Measurements from ENCODE around the gene SLC9B1. TPM values are rescaled to one million over a fixed set of nuclear protein-coding genes. Genes with fewer than 3 reads are reported as not detected.
A peak's percentile ranks its signal among the peaks of the same experiment; 100 is the strongest.

The SLC9B1 gene
- total and polyA plus RNA-seq, 10 donors, result 0.37 to 5.4 (median 1.7) TPM

DNA sequence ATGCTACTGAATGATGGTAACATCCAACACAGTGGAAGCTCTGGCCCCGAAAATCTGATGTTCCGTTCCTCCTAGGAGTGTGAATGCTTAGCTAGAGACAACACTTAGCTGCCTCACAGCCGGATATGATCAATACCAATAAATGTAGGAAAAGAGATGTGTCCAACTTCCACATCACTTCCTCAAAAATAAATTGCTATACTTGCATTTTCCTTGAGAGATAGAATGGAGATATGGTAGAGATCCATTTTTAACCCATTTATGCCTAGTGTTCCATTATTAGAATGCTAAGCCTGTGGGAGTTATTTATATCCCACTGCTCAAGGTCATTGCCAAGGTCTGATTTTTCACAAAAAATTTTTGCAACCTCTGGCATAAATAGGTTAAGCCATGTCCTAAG lies 5.5 kb upstream of the SLC9B1 start:
- H3K4me1 ChIP-seq, result peaks cover 0 to 7% (median 5%) of the 10 kb centered on the region in 6 donors
- H3K27me3 ChIP-seq (replicated peaks in 1 of 7), result no peaks in the 10 kb centered on the region
- no peak overlapping the region for H3K27ac ChIP-seq
- TF ChIP-seq POLR2A (IDR thresholded peaks at IDR 0.05), result no peak
- TF ChIP-seq, protein P1, sequence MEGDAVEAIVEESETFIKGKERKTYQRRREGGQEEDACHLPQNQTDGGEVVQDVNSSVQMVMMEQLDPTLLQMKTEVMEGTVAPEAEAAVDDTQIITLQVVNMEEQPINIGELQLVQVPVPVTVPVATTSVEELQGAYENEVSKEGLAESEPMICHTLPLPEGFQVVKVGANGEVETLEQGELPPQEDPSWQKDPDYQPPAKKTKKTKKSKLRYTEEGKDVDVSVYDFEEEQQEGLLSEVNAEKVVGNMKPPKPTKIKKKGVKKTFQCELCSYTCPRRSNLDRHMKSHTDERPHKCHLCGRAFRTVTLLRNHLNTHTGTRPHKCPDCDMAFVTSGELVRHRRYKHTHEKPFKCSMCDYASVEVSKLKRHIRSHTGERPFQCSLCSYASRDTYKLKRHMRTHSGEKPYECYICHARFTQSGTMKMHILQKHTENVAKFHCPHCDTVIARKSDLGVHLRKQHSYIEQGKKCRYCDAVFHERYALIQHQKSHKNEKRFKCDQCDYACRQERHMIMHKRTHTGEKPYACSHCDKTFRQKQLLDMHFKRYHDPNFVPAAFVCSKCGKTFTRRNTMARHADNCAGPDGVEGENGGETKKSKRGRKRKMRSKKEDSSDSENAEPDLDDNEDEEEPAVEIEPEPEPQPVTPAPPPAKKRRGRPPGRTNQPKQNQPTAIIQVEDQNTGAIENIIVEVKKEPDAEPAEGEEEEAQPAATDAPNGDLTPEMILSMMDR (IDR thresholded peaks at IDR 0.05 in 8 of 11, conservative IDR thresholded peaks at IDR 0.05 in 3 of 11), result no peak
- TF ChIP-seq POLR2AphosphoS5 (IDR thresholded peaks at IDR 0.05), result no peak
- intact Hi-C loops (cut with DNase I; ENCODE audit: low total_unique reads), result loop anchor here (10.0 kb wide), 1 partner anchor 70 kb away; the partner anchor contains the start of gene BDH2
- no peak overlapping the region for H3K4me3 ChIP-seq
- DNase-seq, result no peak
- H3K36me3 ChIP-seq, result peaks cover 0 to 16% (median 0%) of the 10 kb centered on the region in 6 donors
- H3K9me3 ChIP-seq, result no peaks in the 10 kb centered on the region
- 90 to 96% (median 92%) methylated on average over 3 of the region's 3 CpGs for WGBS, 5 donors

DNA sequence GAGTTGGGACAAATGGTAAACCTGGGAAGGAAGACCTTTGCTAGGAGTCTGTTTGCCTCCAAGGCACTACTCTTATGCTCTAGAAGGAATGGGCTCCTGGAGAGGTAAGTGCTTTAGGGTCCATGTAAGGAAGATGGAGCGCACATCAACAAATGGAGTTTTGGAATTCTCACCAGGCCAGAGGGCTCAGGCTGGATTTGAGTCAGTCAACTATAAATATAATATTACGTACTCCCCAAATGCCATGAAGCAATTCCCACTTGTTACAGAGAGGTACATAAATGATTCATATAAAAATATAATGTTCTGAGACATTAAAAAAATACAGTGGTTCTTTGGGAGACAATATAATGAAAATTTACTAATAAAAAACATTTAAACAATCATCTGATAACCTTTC lies 1.6 kb upstream of the SLC9B1 start:
- DNase-seq, result no peak
- intact Hi-C loops (cut with DNase I; ENCODE audit: low total_unique reads), result loop anchor here (10.0 kb wide), 1 partner anchor 74 kb away; the partner anchor contains the start of gene BDH2
- Histone ChIP-seq H3K27me3 (replicated peaks in 1 of 7) (no peaks in the 10 kb centered on the region), H3K4me3 (no peak overlapping the region), H3K4me1 (peaks cover 3 to 24% (median 19%) of the 10 kb centered on the region in 6 donors), H3K27ac (no peak overlapping the region), H3K36me3 (peaks cover 0 to 3% (median 0%) of the 10 kb centered on the region in 6 donors), H3K9me3 (no peaks in the 10 kb centered on the region)
- WGBS, 5 donors, result 95 to 99% (median 98%) methylated on average over 2 of the region's 2 CpGs
- TF ChIP-seq POLR2A (IDR thresholded peaks at IDR 0.05) (no peak), POLR2AphosphoS5 (IDR thresholded peaks at IDR 0.05) (no peak)
- TF ChIP-seq, protein P1 (IDR thresholded peaks at IDR 0.05 in 8 of 11, conservative IDR thresholded peaks at IDR 0.05 in 3 of 11), result no peak

DNA sequence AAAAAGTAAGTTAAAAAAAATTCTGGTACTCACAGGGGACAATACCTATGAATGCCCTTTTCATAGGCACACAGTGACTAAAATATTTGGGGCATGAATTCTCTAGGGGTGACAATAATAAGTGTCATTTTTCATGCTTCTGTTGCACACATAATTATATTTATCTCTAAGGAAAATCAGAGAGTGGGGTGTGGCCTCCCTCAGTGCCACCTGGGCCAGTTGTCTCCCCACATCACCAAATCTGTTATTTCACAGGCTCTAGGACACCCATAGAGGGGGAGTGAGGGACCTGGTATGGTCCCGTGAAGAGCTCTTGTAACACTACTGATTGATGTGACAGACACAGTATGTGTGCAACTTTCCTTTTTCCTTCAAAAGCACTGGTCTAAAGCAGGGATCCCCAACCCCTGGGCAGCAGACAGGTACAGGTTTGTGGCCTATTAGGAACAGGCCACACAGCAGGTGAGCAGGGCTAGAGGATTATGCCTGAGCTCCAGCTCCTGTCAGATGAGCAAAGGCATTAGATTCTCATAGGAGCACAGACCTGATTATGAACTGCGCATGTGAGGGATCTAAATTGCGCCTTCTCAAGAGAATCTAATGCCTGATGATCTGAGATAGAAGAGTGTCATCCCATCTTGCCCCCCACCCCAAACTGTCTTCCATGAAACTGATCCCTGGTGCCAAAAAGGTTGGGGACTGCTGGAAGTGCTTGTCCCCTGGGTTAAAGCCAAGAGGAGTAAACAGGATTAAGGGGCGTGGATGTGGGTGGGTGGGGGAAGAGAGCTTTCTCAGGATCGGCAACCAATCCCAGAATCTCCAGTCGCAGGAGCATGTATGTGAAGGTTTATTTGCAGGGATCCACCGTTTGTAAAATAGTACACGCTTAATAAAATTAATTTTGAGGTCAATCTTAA lies 856 bp downstream of the SLC9B1 start:
- no peaks in the 10 kb centered on the region for H3K27me3 ChIP-seq (replicated peaks in 1 of 7)
- intact Hi-C loops (cut with DNase I; ENCODE audit: low total_unique reads), result no loop called here
- TF ChIP-seq POLR2A (IDR thresholded peaks at IDR 0.05) (no peak), POLR2AphosphoS5 (IDR thresholded peaks at IDR 0.05) (no peak)
- TF ChIP-seq, protein P1 (IDR thresholded peaks at IDR 0.05 in 8 of 11, conservative IDR thresholded peaks at IDR 0.05 in 3 of 11), result no peak
- DNase-seq, result no peak
- H3K27ac ChIP-seq, result peak overlapping the region; percentile 81 to 94 (median 88)
- WGBS, 5 donors, result 48 to 56% (median 51%) methylated on average over 8 of the region's 8 CpGs
- H3K4me3 ChIP-seq, result peak overlapping the region; percentile 32 to 71 (median 46)
- H3K36me3 ChIP-seq, result no peaks in the 10 kb centered on the region
- peaks cover 3 to 24% (median 19%) of the 10 kb centered on the region in 6 donors for H3K4me1 ChIP-seq
- H3K9me3 ChIP-seq, result no peaks in the 10 kb centered on the region

DNA sequence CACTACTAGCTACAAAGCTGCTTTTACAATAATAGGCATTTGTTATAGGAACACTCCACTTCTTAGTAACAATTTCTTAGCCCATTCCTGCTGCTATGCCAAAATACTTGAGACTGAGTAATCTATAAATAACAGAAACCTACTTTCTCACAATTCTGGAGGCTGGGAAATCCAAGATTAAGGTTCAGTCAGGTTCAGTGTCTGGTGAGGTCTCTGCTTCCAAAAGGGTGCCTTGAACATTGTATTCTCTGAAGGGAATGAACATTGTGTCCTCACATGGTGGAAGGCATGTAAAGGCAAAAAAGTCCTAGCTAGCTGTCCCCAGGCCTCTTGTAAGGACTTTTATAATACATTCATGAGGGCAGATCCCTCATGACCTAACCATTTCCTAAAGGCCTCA lies 7.0 kb downstream of the SLC9B1 start:
- Histone ChIP-seq H3K4me1 (peaks cover 0 to 3% (median 0%) of the 10 kb centered on the region in 6 donors), H3K9me3 (no peaks in the 10 kb centered on the region), H3K36me3 (no peaks in the 10 kb centered on the region), H3K27me3 (replicated peaks in 1 of 7) (no peaks in the 10 kb centered on the region), H3K27ac (peak overlapping the region in 1 of 8 donors; percentile 11), H3K4me3 (no peak overlapping the region)
- no peak for TF ChIP-seq POLR2A (IDR thresholded peaks at IDR 0.05)
- TF ChIP-seq, protein P1 (IDR thresholded peaks at IDR 0.05 in 8 of 11, conservative IDR thresholded peaks at IDR 0.05 in 3 of 11), result no peak
- TF ChIP-seq POLR2AphosphoS5 (IDR thresholded peaks at IDR 0.05), result no peak
- intact Hi-C loops (cut with DNase I; ENCODE audit: low total_unique reads), result loop anchor here (5.0 kb wide), 1 partner anchor 560 kb away; no protein-coding TSS in a partner anchor
- no peak for DNase-seq

All from spleen (tissue), 11 donors.